Endometrium (tissue), 2 donors: Measurements from ENCODE around the gene RPS14.
"Not testable (repeated sequence)": the region's sequence is repeated elsewhere in the genome, so short reads cannot be mapped to it uniquely, and the experiment has no call there.

ENCODE experiments used
- FAIRE-seq: peaks from 2 replicates; lab custom pipeline; 2012; peaks lifted over from hg19 to GRCh38; lab: Jason Lieb, UNC
- donor health status: control.
- donor health status: control.

RPS14 gene

GRCh38 chr5:150444770-150445169, 4.8 kb downstream of the RPS14 start:
- no peak for FAIRE-seq

DNA sequence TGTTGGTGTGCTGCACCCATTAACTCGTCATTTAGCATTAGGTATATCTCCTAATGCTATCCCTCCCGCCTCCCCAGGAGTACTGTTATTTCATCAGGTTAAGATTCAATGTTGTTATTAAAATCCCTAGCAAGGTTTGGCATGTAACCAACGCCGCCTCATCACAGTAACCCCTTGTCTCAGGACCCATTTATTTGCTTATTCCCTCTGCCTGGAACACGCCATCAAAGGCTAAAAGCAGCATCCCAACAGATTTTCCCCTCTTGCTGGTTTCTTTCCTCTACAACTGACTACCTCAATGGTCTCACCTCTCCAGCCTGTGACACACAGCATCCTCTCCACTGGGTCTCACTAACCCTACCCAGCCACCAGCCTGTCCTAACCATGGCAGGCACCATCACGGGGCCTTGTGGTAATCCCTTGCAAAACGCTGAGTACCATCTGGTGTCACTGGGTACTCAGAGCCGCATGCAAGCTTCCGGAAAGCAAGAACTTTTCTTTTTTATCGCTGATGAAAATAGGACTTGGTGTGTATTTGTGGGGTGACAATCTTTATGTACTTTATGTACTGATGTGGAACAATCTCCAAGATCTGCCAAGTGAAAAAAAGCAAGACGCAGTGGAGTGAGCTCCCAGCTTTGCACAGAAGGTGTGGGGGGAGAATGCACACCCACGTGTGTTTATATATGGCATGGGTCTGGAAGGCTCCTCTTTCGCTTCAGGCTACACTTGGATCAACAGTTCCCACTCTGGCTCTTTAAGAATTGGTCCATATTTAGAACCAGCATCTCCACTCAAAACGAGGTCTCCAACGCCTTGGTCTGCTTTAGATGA, 6.1 kb downstream of the RPS14 start:
- FAIRE-seq: no peak

DNA sequence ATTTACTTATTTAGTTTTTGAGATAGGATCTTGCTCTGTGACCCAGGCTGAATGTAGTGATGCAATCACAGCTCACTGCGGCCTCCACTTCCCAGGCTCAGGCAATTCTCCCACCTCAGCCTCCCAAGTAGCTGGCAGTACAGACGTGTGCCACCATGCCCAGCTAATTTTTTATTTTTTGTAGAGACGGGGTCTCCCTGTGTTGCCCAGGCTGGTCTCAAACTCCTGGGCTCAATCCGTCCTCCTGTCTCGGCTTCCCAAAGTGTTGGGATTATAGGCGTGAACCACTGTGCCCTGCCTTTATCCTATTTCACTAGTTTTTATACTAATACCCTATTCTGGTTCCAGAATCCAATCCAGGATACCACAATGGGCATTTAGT, 6.8 kb downstream of the RPS14 start:
- no peak for FAIRE-seq

DNA sequence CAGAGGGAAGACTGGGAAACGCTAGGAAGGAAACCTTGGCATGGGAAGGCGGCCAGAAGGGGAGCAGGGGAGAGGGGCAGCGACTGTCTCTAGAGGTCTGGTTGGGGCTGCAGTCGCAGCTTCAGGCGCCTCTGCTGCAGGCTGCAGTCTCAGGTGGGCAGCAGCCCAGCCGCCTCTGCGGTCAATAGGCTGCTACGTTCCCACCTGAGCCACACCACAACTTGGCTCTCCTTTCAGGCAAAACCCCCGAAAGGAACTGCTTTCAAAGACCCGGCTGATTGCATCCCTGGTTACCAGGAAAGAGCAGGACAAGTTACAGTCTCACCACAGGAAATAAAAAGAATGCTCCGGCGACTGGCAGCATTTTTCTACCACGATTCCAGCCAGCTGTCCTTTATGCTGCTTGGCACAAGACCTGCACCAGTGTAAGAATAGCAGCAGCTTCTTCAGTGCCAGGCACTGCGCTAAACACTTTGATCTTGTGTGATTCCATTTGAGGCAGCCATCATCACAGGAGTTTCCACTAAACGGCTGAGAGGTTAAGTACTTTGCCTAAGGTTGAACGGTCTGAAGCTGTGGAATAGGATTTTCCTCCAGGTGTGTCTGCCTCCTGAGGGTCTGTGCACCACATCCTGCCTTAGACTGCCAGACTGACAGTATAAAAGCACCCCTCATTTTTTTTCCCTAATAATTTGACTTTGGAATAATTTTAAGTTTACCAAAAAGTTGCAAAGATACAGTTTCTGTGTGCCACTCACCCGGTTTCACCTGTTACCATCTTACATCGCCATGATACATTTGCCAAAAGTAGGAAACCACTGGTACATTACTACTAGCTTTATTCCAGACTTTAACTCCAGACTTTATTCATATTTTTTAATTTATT, 7.5 kb downstream of the RPS14 start:
- FAIRE-seq: no peak

DNA sequence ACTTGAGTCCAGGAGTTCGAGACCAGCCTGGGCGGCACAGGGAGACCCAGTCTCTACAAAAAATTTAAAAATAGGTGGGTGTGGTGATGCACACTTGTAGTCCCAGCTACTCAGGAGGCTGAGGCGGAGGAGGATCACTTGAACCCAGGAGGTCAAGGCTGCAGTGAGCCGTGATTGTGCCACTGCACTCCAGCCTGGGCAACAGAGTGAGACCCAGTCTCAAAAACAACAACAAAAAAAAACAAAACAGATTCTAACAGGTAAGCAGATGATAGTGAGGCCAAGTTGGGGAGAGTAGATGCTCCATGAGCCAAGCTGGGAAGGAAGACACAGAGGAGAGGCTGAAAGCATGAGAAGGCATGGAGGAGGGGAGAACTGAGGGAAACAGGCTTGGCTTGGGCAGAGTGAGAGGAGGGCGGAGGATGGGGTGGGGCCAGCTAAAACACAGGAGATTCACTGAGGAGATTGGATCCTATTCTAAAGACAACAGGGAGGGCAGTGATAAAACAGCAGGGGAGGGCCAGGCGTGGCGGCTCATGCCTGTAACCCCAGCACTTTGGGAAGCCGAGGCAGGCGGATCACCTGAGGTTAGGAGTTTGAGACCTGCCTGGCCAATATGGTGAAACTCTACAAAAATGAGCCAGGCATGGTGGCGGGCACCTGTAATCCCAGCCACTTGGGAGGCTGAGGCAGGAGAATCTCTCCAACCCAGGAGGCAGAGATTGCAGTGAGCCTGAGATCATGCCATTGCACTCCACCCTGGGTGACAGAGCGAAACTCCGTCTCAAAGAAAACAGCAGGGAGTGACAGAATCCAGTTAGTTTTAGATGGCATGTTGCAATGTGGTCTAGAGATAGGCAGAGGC, 8.4 kb downstream of the RPS14 start:
- FAIRE-seq: no peak

DNA sequence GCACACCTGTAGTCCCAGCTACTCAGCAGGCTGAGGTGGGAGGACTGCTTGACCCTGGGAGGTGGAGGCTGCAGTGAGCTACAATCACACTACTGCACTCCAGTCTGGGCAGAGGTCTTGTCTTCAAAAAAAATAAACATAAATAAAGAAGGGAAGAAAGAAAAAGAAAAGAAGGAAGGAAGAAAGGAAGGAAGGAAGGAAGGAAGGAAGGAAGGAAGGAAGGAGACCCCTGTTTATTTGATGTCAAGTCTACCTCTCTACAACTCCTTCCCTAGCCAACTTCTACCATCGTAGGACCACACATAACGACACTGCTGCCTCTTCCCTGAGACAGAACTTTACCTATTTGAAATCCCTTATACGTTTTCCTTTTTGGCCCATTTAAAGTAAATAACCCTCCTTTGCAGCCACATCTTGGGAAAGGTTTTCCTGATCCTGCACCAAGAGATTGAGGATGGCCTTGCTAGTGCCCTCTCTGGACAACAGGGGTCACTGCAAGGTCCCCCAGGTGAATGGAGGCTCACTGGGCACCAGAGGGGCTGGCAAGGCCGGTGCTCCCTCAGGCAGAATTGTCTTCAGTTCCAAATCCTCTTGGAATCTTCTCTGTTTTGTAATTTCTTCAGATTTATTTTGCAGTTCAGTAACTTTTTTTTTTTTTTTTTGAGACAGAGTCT, 10.5 kb downstream of the RPS14 start:
- no peak for FAIRE-seq

DNA sequence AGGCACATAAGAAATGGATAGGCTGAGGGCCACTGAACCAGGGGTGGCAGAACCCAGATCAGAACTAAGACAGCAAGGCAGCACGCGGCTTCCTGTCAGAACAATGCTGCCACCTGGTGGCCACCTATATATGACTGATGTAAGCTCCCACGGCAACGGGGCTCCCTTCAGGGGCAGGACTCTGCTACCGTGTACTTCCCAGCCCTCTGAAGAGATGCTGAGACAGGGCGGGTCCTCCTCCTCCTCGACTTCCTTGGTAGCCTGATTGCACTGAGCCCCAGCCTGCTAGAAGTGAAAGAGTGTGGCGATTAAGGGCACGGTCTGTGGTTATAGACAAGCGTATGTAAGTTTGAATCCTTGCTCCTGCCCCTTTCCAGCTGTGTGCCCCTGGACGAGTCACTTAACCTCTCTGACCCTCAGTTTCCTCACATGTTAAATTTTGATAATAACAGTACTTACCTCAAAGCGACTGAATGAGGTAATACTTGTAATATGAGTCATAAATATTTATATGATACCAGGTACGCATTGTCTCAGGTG, 13.3 kb downstream of the RPS14 start:
- FAIRE-seq: no peak

DNA sequence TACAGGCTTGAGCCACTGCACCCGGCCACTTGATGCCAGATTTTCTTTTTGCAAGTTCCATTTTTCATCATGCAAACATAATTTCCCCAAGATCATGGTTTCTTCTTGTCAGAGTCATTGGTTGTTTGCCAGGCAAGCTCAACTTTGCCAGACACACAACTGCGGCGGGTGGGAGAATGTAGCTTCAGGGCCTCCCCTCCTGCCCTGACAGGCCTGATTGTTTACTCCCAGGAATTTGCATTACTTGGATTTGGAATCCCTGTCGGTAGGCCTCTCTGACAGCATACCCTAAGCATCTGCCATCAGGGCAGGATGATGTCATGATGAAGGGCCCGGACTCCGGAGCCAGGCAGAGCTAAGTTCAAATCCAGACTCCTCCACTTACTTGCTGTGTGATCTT, 15.1 kb downstream of the RPS14 start:
- FAIRE-seq: no peak

GRCh38 chr5:150431574-150431973, 18.0 kb downstream of the RPS14 start:
- no peak for FAIRE-seq

GRCh38 chr5:150431048-150431447, 18.5 kb downstream of the RPS14 start:
- FAIRE-seq: no peak

- no peak for FAIRE-seq
Measured at GRCh38 chr5:150429410-150429873, 20.1 kb downstream of the RPS14 start.

DNA sequence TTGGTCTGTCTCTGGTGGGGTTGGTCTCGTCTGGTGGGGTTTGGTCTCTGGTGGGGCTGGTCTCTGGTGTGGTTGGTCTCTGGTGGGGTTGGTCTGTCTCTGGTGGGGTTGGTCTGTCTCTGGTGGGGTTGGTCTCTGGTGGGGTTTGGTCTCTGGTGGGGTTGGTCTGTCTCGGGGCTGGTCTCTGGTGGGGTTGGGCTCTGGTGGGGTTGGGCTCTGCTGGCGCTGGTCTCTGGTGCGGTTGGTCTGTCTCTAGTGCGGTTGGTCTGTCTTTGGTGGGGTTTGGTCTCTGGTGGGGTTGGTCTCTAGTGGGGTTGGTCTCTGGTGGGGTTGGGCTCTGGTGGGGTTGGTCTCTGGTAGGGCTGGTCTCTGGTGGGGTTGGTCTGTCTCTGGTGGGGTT, 20.6 kb downstream of the RPS14 start:
- FAIRE-seq: no peak

DNA sequence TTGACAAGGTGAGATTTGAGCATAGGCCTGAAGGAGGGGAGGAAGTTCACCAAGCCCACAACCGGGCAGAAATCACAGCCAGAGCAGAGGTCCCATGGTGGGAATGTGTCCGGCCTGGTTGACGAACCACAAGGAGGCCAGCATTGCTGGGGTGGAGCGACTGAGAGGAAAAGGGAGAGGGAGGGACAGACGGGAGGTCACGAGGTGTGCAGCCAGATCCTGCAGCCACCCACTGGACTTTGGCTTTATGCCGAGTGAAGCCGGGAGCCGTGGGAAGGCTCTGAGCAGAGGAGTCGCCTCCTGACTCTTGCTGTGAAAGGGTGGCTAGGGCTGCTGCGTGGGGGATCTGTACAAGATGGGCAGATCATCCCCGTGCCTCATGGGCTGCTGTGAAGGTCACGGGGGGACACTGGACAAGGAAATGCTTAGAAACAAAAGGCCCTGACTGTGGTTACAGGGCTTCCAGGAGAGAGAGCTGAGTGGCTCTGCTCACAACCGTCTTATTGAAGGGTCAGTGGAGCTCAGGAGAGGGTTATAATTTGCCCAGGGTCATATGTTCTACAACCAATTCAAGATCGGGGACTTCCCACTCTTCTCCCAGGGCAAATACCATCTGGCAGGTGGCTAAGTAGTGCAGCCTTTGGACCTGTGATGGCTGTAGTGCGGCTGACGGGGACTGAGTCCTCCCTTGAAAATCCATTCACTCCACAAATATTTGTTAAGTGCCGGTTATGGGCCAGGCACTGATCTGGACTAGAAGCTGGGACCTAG, 21.2 kb downstream of the RPS14 start:
- FAIRE-seq: no peak

DNA sequence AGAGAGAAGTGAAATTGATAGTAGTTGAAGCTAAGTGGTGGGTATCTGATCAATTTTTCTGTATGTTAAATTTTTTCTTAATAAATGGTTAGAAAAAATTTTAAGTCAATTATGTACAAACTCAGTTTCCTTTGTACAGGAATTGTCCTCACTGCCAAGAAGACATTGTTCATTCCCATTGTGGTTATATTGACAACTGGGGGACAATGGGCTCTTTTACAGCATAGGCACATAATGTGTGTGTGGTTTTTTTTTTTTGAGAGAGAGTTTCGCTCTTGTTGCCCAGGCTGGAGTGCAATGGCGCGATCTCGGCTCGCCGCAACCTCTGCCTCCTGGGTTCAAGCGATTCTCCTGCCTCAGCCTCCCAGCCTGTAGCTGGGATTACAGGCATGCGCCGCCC, 23.4 kb downstream of the RPS14 start:
- FAIRE-seq: not testable (repeated sequence)

GRCh38 chr5:150422758-150423157, 26.8 kb downstream of the RPS14 start:
- FAIRE-seq: no peak

DNA sequence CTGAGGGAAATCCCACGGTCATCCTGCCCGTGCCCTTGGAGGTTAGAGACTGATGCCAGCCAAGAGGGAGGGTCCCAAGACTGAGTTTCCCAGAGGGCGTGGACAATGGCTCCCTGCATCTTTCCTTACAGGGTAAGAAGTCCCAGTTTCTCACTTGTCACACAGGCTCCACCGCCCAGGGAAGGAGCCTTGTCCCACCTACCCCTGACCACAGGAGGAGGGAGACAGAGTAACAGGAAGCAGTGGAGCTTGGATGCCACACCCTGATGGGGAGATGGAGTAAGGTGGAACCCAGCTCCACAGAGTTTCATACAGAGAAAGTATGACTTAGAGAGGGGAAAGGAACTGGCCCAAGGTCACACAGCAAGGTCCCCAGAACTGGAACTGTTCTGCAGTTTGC, 27.5 kb downstream of the RPS14 start:
- FAIRE-seq: no peak

- no peak for FAIRE-seq
Measured at GRCh38 chr5:150419630-150420270, 29.8 kb downstream of the RPS14 start.

DNA sequence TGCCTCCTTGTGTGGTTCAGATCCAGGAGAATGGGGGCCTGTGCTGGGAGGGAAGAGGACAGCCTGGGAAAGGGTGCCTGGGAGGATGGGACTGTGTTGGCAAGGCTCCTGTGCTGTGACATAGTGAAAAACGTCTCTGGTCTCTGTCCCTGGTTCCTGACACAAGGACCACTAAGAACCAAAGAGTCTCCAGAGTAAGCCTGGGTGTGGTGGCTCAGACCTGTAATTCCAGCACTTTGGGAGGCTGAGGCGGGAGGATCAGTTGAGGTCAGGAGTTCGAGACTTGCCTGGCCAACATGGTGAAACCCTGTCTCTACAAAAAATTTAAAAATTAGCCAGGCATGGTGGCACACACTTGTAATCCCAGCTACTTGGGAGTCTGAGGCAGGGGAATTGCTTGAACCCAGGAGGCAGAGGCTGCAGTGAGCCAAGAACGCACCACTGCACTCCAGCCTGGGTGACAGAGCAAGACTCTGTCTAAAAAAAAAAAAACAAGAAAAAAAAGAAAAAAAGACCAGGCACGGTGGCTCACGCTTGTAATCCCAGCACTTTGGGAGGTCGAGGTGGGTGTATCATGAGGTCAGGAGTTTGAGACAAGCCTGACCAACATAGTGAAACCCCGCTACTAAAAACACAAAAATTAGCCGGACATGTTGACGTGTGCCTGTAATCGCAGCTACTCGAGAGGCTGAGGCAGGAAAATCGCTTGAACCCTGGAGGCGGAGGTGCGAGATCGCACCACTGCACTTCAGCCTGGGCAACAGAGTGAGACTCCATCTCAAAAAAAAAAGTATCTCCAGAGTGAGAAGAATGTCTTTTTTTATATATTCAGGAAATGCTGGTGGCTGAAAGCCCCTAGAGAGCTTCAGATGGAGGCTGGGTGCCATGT, 35.4 kb downstream of the RPS14 start:
- not testable (repeated sequence) for FAIRE-seq
